Measurements from ENCODE around the gene TRABD2B.

- TF ChIP-seq, protein P1, sequence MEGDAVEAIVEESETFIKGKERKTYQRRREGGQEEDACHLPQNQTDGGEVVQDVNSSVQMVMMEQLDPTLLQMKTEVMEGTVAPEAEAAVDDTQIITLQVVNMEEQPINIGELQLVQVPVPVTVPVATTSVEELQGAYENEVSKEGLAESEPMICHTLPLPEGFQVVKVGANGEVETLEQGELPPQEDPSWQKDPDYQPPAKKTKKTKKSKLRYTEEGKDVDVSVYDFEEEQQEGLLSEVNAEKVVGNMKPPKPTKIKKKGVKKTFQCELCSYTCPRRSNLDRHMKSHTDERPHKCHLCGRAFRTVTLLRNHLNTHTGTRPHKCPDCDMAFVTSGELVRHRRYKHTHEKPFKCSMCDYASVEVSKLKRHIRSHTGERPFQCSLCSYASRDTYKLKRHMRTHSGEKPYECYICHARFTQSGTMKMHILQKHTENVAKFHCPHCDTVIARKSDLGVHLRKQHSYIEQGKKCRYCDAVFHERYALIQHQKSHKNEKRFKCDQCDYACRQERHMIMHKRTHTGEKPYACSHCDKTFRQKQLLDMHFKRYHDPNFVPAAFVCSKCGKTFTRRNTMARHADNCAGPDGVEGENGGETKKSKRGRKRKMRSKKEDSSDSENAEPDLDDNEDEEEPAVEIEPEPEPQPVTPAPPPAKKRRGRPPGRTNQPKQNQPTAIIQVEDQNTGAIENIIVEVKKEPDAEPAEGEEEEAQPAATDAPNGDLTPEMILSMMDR (IDR thresholded peaks at IDR 0.05; ENCODE audit: insufficient read depth, low read depth, low read length): no peak
- TF ChIP-seq EZH2 (IDR thresholded peaks at IDR 0.05; ENCODE audit: insufficient read depth, low read length): no peak
These were observed 75.2 kb downstream of the TRABD2B start for GRCh38 chr1:47921935-47922415.
